Measurements from ENCODE around the gene SEMA5A. TPM values are rescaled to one million over a fixed set of nuclear protein-coding genes. Genes with fewer than 3 reads are reported as not detected.

The SEMA5A gene
- polyA plus RNA-seq (2011; rRNA removed) (56.4 and 98.4 TPM in 2 replicates), polyA minus RNA-seq (2011; rRNA and poly(A)+ RNA removed) (305 and 344 TPM in 2 replicates)

GRCh38 chr5:9545992-9546851 is at the start of gene SEMA5A:
Gene SEMA5A, minus strand, starts transcription at chr5:9546075. Its CDS starts 166,129 bp downstream, at chr5:9379946.
- POLR2A ChIA-PET, result no interaction called here
- Histone ChIP-seq H3K4me3 (ENCODE audit: low read depth, low read length) (peak within 1 kb of the TSS; percentile 90), H3K36me3 (ENCODE audit: control insufficient read depth, insufficient read depth, low read length) (peaks cover 10% of the 10 kb centered on the region), H3K27me3 (ENCODE audit: control insufficient read depth, insufficient read depth, low read length) (no peaks in the 10 kb centered on the region)
- TF ChIP-seq CTCF (IDR thresholded peaks at IDR 0.05; ENCODE audit: insufficient read depth, low read depth, low read length), result peak; percentile 27; the same call in 1 of the 2 replicates
- CTCF ChIA-PET, result interaction anchor here (1.0 to 1.3 kb wide), 3 partner anchors 10 to 204 kb away, joined by 3 read pairs; no protein-coding TSS in a partner anchor
- DNase-seq (ENCODE audit: low read depth), result no peak

GRCh38 chr5:9594913-9595312 is 49.0 kb upstream of the SEMA5A start:
- POLR2A ChIA-PET, result no interaction called here
- TF ChIP-seq CTCF (IDR thresholded peaks at IDR 0.05; ENCODE audit: insufficient read depth, low read depth, low read length), result no peak
- CTCF ChIA-PET, result interaction anchor here (1.3 kb wide), 1 partner anchor 12 kb away, joined by 3 read pairs; no protein-coding TSS in a partner anchor
- DNase-seq (ENCODE audit: low read depth), result no peak
- no peak overlapping the region for H3K4me3 ChIP-seq (ENCODE audit: low read depth, low read length)
- no peaks in the 10 kb centered on the region for H3K27me3 ChIP-seq (ENCODE audit: control insufficient read depth, insufficient read depth, low read length)
- H3K36me3 ChIP-seq (ENCODE audit: control insufficient read depth, insufficient read depth, low read length), result no peaks in the 10 kb centered on the region

GRCh38 chr5:9589049-9589835 is 43.4 kb upstream of the SEMA5A start:
- DNase-seq (ENCODE audit: low read depth), result no peak
- H3K27me3 ChIP-seq (ENCODE audit: control insufficient read depth, insufficient read depth, low read length), result no peaks in the 10 kb centered on the region
- TF ChIP-seq CTCF (IDR thresholded peaks at IDR 0.05; ENCODE audit: insufficient read depth, low read depth, low read length), result no peak
- no peaks in the 10 kb centered on the region for H3K36me3 ChIP-seq (ENCODE audit: control insufficient read depth, insufficient read depth, low read length)
- ChIA-PET CTCF (interaction anchor here (0.5 kb wide), 1 partner anchor 20 kb away, joined by 3 read pairs; no protein-coding TSS in a partner anchor), POLR2A (no interaction called here)
- H3K4me3 ChIP-seq (ENCODE audit: low read depth, low read length), result no peak overlapping the region

GRCh38 chr5:9588254-9588653 is 42.4 kb upstream of the SEMA5A start:
- Histone ChIP-seq H3K4me3 (ENCODE audit: low read depth, low read length) (no peak overlapping the region), H3K36me3 (ENCODE audit: control insufficient read depth, insufficient read depth, low read length) (no peaks in the 10 kb centered on the region), H3K27me3 (ENCODE audit: control insufficient read depth, insufficient read depth, low read length) (no peaks in the 10 kb centered on the region)
- ChIA-PET CTCF (no interaction called here), POLR2A (no interaction called here)
- TF ChIP-seq CTCF (IDR thresholded peaks at IDR 0.05; ENCODE audit: insufficient read depth, low read depth, low read length), result no peak
- DNase-seq (ENCODE audit: low read depth), result no peak

- ChIA-PET CTCF (interaction anchor here (0.8 kb wide), 1 partner anchor 9 kb away, joined by 3 read pairs; no protein-coding TSS in a partner anchor), POLR2A (no interaction called here)
- Histone ChIP-seq H3K27me3 (ENCODE audit: control insufficient read depth, insufficient read depth, low read length) (no peaks in the 10 kb centered on the region), H3K4me3 (ENCODE audit: low read depth, low read length) (no peak overlapping the region), H3K36me3 (ENCODE audit: control insufficient read depth, insufficient read depth, low read length) (no peaks in the 10 kb centered on the region)
- TF ChIP-seq CTCF (IDR thresholded peaks at IDR 0.05; ENCODE audit: insufficient read depth, low read depth, low read length), result no peak
- DNase-seq (ENCODE audit: low read depth), result no peak
Measured at GRCh38 chr5:9587135-9587534, 41.3 kb upstream of the SEMA5A start.

Measured in BJ (cell line).